ENCODE data around the gene FBH1.

DNA sequence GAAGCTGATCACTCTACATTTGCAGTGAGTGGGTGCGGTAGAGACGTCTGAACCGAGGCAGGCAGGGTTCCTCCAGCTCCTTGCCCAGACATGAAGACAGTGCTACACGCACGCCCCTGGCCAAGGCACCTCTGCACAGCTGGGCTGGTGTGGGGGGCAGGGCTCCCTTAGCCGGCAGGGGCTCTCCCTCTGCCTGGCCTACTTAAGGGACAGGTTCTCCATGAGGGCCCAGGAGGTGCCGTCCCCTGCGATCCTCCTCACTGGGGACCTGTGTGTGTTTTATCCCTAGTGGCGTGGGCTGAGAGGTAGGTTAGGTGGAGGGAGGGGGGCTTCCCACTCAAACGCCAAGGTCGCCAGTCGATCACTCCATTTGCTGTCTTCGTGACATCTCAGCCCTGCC lies 52.0 kb downstream of the FBH1 start:
- TF ChIP-seq, protein P1, sequence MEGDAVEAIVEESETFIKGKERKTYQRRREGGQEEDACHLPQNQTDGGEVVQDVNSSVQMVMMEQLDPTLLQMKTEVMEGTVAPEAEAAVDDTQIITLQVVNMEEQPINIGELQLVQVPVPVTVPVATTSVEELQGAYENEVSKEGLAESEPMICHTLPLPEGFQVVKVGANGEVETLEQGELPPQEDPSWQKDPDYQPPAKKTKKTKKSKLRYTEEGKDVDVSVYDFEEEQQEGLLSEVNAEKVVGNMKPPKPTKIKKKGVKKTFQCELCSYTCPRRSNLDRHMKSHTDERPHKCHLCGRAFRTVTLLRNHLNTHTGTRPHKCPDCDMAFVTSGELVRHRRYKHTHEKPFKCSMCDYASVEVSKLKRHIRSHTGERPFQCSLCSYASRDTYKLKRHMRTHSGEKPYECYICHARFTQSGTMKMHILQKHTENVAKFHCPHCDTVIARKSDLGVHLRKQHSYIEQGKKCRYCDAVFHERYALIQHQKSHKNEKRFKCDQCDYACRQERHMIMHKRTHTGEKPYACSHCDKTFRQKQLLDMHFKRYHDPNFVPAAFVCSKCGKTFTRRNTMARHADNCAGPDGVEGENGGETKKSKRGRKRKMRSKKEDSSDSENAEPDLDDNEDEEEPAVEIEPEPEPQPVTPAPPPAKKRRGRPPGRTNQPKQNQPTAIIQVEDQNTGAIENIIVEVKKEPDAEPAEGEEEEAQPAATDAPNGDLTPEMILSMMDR (IDR thresholded peaks at IDR 0.05; ENCODE audit: low read depth, low read length, missing input control): no peak
- TF ChIP-seq, protein P2, sequence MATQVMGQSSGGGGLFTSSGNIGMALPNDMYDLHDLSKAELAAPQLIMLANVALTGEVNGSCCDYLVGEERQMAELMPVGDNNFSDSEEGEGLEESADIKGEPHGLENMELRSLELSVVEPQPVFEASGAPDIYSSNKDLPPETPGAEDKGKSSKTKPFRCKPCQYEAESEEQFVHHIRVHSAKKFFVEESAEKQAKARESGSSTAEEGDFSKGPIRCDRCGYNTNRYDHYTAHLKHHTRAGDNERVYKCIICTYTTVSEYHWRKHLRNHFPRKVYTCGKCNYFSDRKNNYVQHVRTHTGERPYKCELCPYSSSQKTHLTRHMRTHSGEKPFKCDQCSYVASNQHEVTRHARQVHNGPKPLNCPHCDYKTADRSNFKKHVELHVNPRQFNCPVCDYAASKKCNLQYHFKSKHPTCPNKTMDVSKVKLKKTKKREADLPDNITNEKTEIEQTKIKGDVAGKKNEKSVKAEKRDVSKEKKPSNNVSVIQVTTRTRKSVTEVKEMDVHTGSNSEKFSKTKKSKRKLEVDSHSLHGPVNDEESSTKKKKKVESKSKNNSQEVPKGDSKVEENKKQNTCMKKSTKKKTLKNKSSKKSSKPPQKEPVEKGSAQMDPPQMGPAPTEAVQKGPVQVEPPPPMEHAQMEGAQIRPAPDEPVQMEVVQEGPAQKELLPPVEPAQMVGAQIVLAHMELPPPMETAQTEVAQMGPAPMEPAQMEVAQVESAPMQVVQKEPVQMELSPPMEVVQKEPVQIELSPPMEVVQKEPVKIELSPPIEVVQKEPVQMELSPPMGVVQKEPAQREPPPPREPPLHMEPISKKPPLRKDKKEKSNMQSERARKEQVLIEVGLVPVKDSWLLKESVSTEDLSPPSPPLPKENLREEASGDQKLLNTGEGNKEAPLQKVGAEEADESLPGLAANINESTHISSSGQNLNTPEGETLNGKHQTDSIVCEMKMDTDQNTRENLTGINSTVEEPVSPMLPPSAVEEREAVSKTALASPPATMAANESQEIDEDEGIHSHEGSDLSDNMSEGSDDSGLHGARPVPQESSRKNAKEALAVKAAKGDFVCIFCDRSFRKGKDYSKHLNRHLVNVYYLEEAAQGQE (IDR thresholded peaks at IDR 0.05): no peak
- TF ChIP-seq FOXA1 (IDR thresholded peaks at IDR 0.05) (no peak), GABPA (IDR thresholded peaks at IDR 0.05 in 1 of 2, conservative IDR thresholded peaks at IDR 0.05 in 1 of 2) (no peak), HNF4A (conservative IDR thresholded peaks at IDR 0.05) (no peak), YY1 (IDR thresholded peaks at IDR 0.05) (no peak), TAF1 (conservative IDR thresholded peaks at IDR 0.05) (no peak), NR2F2 (IDR thresholded peaks at IDR 0.05) (no peak), EGR1 (IDR thresholded peaks at IDR 0.05; ENCODE audit: low read depth in 2 of 2) (no peak), HNF4G (IDR thresholded peaks at IDR 0.05) (no peak), JUND (IDR thresholded peaks at IDR 0.05) (no peak), RAD21 (IDR thresholded peaks at IDR 0.05) (no peak)
- TF ChIP-seq, protein P3, sequence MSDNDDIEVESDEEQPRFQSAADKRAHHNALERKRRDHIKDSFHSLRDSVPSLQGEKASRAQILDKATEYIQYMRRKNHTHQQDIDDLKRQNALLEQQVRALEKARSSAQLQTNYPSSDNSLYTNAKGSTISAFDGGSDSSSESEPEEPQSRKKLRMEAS (IDR thresholded peaks at IDR 0.05): no peak
- TF ChIP-seq, protein P4, sequence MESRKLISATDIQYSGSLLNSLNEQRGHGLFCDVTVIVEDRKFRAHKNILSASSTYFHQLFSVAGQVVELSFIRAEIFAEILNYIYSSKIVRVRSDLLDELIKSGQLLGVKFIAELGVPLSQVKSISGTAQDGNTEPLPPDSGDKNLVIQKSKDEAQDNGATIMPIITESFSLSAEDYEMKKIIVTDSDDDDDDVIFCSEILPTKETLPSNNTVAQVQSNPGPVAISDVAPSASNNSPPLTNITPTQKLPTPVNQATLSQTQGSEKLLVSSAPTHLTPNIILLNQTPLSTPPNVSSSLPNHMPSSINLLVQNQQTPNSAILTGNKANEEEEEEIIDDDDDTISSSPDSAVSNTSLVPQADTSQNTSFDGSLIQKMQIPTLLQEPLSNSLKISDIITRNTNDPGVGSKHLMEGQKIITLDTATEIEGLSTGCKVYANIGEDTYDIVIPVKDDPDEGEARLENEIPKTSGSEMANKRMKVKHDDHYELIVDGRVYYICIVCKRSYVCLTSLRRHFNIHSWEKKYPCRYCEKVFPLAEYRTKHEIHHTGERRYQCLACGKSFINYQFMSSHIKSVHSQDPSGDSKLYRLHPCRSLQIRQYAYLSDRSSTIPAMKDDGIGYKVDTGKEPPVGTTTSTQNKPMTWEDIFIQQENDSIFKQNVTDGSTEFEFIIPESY (IDR thresholded peaks at IDR 0.05): no peak
